NB4 (cell line): Measurements from ENCODE around the gene CD69.

Experiments used
- MYC ChIP-seq: IDR thresholded peaks from 2 replicates; pipeline ENCODE4 v1.6.1; 2011; ENCODE audit warnings: low read depth, low read length
- POLR2A ChIP-seq: IDR thresholded peaks from 2 replicates; pipeline ENCODE4 v1.6.1; 2011; ENCODE audit warnings: mild to moderate bottlenecking; ENCODE audit not compliant: insufficient read length; ENCODE audit errors: extremely low read depth
- TF ChIP-seq, protein P1 (sequence below): IDR thresholded peaks from one replicate; pipeline ENCODE4 v1.5.1; 2012; ENCODE audit warnings: low read depth, low read length
- TF ChIP-seq, protein P2 (sequence below): IDR thresholded peaks from 2 replicates; pipeline ENCODE4 v1.6.1; 2011; ENCODE audit warnings: low read depth, low read length

DNA sequence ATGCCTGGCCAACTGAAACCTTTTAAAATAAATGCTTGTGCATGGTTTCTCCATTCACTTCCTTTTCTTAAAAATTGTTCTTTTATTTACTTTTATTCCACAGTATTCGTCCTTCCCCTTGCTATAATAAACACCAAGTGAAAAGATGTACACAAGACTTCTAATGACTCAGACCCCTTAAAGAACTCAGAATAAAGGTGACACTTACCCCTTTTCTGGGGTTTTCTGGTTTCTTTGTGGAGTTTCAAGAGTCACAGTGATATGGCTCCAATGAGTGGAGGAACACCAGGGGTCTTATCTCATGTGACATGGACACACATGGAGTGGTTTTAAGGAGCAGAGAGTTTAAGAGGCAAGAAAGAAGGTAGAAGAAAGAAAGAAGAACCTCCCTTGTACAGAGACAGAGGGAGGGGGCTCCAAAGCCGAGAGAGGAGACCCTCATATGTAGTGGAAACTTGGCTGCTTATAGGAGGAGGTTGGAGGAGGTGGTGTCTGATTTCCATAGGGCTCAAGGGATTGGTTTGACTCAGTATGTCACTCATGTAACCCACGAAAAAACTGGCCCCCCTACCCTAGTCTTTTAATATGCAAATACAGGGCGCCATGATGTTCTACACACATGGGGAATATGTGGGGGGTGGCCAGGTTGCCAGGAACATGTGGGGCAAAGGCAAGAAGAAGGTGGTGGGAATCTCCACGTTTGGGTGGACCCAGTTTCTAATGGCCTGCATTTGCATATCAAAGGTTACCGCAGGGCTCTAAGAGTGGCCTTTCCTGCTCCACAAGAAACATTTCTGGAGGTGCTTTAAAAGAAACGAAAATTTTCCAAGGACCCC lies 22.1 kb upstream of the CD69 start:
- TF ChIP-seq, protein P1, sequence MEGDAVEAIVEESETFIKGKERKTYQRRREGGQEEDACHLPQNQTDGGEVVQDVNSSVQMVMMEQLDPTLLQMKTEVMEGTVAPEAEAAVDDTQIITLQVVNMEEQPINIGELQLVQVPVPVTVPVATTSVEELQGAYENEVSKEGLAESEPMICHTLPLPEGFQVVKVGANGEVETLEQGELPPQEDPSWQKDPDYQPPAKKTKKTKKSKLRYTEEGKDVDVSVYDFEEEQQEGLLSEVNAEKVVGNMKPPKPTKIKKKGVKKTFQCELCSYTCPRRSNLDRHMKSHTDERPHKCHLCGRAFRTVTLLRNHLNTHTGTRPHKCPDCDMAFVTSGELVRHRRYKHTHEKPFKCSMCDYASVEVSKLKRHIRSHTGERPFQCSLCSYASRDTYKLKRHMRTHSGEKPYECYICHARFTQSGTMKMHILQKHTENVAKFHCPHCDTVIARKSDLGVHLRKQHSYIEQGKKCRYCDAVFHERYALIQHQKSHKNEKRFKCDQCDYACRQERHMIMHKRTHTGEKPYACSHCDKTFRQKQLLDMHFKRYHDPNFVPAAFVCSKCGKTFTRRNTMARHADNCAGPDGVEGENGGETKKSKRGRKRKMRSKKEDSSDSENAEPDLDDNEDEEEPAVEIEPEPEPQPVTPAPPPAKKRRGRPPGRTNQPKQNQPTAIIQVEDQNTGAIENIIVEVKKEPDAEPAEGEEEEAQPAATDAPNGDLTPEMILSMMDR: no peak
- TF ChIP-seq, protein P2, sequence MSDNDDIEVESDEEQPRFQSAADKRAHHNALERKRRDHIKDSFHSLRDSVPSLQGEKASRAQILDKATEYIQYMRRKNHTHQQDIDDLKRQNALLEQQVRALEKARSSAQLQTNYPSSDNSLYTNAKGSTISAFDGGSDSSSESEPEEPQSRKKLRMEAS: no peak
- TF ChIP-seq POLR2A (no peak), MYC (no peak)
